ENCODE data around the gene PAX9.

PAX9 gene

GRCh38 chr14:36661506-36662257, at the start of gene PAX9:
PAX9 (plus strand) TSS chr14:36661860; CDS start chr14:36662090, 230 bp downstream.
- no peak for DNase-seq

GRCh38 chr14:36617824-36618223, 43.8 kb upstream of the PAX9 start:
- DNase-seq = no peak

GRCh38 chr14:36618641-36619040, 43.0 kb upstream of the PAX9 start:
- no peak for DNase-seq

GRCh38 chr14:36619131-36619530, 42.5 kb upstream of the PAX9 start:
- DNase-seq = no peak

- no peak for DNase-seq
These were observed 41.8 kb upstream of the PAX9 start for GRCh38 chr14:36619853-36620252.

- no peak for DNase-seq
These were observed 36.6 kb upstream of the PAX9 start for GRCh38 chr14:36625014-36625413.

GRCh38 chr14:36625436-36625835, 36.2 kb upstream of the PAX9 start:
- DNase-seq = no peak

- DNase-seq = no peak
These were observed 35.5 kb upstream of the PAX9 start for GRCh38 chr14:36626151-36626550.

GRCh38 chr14:36627981-36628380, 33.7 kb upstream of the PAX9 start:
- no peak for DNase-seq

GRCh38 chr14:36633580-36633979, 28.1 kb upstream of the PAX9 start:
- no peak for DNase-seq

GRCh38 chr14:36646664-36647416, 14.8 kb upstream of the PAX9 start:
- DNase-seq = no peak

GRCh38 chr14:36647417-36647823, 14.2 kb upstream of the PAX9 start:
- DNase-seq = no peak

GRCh38 chr14:36647824-36648753, 13.6 kb upstream of the PAX9 start:
- no peak for DNase-seq

GRCh38 chr14:36649872-36650650, 11.6 kb upstream of the PAX9 start:
- no peak for DNase-seq

- no peak for DNase-seq
These were observed 9.0 kb upstream of the PAX9 start for GRCh38 chr14:36652542-36653201.

GRCh38 chr14:36653413-36653812, 8.2 kb upstream of the PAX9 start:
- no peak for DNase-seq

GRCh38 chr14:36653962-36654793, 7.5 kb upstream of the PAX9 start:
- DNase-seq = no peak

- no peak for DNase-seq
These were observed 6.8 kb upstream of the PAX9 start for GRCh38 chr14:36654794-36655381.

GRCh38 chr14:36655571-36655962, 6.1 kb upstream of the PAX9 start:
- DNase-seq = no peak

GRCh38 chr14:36655963-36656686, 5.5 kb upstream of the PAX9 start:
- no peak for DNase-seq

Measured in cerebellar nuclear complex (tissue), 1 donor.